Anterior cingulate cortex (tissue), 58 donors: ENCODE results near the gene HACD2.

Experiments used
- DNase-seq, 58 donors: peaks; one replicate each; lab custom pipeline; 2025; lab: John Stamatoyannopoulos, UW

HACD2 gene

DNA sequence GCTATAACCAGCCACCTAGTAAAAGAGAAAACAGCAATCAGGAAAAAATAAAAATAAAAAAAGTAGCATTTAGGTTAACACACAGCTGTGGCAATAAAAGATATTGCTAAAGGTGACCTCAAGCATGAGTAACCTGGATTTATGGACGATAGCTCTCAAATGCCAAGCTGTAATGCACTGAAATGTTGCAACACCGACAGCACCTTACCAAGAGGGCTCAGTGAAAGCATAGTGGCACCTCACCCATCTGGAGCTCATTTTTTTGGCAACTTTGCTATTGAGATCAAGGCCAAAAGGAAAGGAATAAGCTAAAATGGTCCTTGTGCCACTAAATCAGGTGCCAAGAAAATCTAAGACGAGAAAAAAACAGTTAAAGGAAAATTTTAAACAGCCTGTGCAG lies 2.5 kb downstream of the HACD2 start:
- DNase-seq, result no peak

- no peak for DNase-seq
These were observed 8.7 kb downstream of the HACD2 start for GRCh38 chr3:123576122-123576521.

- no peak for DNase-seq
These were observed 12.9 kb downstream of the HACD2 start for GRCh38 chr3:123571973-123572365.

DNA sequence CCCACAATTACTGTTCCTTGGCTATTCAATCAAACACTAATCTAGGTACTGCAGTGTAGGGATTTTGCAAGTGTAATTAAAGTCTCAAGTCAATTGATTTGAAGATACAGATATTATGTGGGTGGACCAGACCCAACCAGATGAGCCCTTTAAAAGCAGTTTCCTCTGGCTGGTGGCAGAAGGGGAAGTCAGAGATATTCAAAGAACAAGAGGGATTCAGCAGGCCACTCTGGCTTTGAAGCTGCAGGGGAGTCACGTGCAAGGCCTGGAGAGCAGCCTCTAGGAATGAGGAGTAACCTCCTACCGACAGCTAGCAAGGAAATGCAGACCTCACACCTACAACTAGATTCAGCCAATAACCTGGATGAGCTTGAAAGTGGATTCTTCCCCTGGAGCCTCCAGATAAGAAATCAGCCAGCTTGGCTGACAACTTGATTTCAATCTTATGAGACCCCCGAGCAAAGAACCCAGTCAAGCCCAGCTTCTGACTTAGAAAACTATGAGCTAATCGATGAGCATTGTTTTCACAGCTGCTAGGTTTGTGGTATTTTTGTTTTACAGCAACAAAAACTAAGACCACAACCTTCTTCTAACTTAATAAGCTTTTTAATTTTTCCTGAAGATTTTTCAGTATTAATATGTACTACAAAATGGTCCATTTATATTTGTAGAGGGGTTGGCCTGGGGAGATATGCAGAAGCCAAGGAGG lies 13.4 kb downstream of the HACD2 start:
- peak in 1 of 58 donors; percentile 14 for DNase-seq

DNA sequence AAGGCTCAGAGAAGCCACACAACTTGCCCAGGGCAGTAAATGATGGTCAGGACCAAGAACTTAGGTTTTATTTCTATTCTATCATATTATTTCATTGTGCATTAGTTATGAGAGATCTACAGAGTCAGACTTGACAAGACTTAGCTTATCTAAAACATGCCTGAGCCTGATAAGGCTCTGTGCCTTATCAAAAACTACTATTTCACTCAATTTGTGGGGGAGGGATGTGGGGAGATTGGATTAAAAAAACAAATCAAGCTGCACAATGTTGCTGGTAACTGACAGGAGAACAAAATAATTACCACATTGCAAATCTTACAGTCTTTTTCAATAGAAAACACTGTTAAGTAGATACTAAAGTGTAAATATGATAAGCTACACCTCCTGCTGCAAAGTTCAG lies 16.0 kb downstream of the HACD2 start:
- no peak for DNase-seq

GRCh38 chr3:123568034-123568433 lies 16.8 kb downstream of the HACD2 start:
- DNase-seq, result peak in 26 of 58 donors; percentile 9 to 79 (median 34)

DNA sequence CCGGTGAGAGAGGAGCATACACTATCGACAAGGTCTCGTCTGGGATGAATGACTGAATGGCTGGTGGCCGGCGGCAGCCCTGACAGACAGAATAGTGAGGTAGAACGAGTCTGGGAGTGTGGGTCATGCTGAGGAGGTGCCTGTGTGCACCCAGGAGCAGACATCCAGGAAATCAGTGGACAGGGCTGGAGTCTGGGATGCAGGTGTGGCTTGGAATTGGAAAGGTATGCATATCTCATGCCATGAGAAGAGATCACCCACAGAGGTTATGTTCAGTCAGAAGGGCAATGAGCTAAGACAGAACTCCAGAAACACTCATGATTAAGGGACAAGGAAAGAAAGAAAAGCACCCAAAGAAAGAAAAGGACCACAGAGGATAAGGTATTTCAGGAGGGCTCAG lies 20.8 kb downstream of the HACD2 start:
- DNase-seq, result no peak

GRCh38 chr3:123562547-123562946 lies 22.3 kb downstream of the HACD2 start:
- no peak for DNase-seq

- DNase-seq, result no peak
These were observed 23.7 kb downstream of the HACD2 start for GRCh38 chr3:123561188-123561587.

DNA sequence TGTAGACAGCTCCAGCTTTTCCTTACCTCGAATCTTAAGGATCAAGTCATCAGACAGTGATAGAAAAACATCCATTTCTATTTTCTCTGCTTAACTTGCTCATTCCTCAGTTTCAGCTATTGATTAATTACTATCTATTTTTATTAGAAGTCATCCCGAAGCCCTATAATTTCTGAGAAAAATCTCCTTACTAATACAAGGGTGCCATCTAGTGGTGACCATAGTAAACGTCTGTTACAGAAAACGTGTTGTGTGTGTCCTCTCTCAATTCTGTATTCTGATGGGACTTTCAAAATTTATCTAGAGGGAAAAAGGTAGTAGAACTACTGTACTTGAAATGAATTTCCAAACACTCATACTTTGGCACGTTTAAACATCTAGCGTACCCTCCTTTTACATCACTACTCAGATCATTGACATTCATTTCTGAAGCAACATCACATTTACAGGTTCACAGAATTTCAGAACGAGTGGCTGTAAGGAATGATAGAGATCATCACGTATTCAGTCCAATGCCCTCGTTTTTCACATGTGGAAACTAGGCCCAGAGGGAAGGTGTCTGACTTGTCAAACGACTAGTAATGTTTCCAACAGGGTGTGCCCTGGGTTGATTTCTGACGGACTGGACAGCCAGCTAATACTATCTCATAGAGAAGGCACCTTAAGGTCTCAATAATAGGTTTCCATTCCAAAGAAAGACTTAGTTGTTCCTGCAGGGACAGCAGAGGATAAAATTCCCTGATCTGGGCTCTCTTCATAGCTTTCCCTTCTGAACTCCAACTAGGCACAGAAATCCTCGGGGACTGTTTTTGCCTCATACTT lies 25.6 kb downstream of the HACD2 start:
- peak in 3 of 58 donors; percentile 14 to 51 (median 39) for DNase-seq

DNA sequence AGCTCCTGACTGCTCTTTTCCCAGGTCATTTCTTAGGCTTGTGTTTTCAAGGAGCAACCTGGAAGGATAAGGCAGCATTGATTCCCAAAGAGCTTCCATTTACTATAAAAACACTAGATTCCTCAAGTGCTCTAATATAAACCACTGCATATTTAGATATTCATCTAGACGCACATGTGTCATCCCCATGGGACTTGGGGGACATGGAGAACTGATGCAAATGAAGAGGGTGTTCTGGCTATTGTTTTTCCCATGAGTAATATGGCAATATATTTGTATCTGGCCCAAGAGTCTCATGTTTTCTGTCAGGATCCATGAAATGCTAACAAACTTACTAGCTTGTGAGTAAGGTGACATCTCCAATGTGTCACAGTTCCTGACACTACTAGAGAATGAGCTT lies 31.3 kb downstream of the HACD2 start:
- no peak for DNase-seq

GRCh38 chr3:123552768-123553167 lies 32.1 kb downstream of the HACD2 start:
- DNase-seq, result no peak

DNA sequence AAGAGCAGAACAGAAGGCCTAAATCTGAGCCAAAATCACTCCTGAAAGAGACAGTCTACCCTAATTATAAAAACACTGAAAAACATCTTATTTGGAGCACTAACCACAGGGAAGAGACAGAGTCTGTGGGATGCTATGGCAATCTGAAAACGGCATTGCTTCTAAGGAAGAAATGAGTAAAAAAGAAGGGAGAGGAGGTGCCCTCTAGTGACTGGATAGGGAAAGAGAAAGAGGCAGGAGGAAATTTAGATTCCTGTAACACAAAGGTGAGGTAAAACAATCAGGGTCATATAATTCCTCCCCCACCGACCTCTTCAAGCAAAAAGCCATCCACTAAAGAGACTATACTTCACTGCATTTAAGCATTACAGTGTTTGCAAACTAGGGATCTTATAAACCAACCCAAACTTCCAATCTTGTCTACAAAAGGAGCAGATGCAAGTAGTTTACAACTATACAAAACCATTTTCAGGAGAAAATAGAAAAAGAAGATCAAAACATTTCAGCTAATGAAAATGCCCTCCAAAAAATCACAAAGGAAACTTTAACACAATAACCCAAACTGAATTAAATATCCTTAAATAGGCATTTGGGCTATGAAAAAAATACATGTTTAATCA lies 32.6 kb downstream of the HACD2 start:
- peak in 2 of 58 donors; percentile 11 to 13 for DNase-seq

- DNase-seq, result no peak
These were observed 36.9 kb downstream of the HACD2 start for GRCh38 chr3:123547881-123548519.

DNA sequence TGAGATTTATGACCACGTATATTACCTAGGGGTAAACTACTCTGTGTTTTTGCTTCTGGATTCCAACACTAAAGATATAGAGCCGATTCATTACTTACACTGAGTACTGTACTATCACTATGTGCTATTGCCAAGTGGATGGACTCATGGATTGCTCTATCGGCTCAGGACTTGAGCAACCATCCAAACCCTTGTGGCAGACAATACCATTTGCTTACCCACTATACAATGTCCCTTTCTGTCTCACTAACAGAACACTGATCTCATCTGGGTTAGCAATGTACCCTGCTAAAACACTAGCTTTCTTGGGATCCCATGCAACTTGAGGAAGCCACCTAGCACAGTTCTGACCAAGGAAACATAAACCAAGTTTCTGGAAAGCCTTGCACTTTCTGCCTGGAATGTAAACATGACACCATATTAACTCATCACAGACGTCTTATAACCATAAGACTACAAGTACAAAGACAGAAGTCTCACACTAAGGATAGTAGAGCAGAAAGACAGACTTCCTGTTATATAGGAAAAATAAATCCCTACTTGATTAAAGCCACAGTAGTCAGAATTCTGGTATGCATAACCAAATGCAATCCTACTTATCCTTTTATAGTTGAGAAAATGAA lies 38.6 kb downstream of the HACD2 start:
- DNase-seq, result no peak

- DNase-seq, result peak in 1 of 58 donors; percentile 45
These were observed 40.9 kb downstream of the HACD2 start for GRCh38 chr3:123543950-123544349.

DNA sequence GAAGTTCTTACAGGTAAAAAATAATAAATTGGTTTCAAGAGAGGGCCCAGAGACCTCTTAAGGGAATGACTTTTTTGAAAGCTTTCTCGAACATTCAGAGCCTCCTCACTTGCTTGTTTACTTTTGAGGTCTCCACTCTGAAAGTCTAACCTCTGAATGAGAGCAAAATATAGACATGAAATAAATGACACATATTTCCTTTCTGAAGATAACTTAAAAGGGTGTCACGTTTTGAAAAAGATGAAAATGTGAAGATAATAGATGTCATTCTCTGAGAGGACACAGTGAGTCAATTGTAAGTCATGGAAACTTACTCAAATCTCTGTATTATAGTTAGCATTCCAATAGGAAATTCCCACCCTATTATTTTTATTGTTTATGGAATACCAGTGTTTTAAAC lies 44.6 kb downstream of the HACD2 start:
- no peak for DNase-seq

DNA sequence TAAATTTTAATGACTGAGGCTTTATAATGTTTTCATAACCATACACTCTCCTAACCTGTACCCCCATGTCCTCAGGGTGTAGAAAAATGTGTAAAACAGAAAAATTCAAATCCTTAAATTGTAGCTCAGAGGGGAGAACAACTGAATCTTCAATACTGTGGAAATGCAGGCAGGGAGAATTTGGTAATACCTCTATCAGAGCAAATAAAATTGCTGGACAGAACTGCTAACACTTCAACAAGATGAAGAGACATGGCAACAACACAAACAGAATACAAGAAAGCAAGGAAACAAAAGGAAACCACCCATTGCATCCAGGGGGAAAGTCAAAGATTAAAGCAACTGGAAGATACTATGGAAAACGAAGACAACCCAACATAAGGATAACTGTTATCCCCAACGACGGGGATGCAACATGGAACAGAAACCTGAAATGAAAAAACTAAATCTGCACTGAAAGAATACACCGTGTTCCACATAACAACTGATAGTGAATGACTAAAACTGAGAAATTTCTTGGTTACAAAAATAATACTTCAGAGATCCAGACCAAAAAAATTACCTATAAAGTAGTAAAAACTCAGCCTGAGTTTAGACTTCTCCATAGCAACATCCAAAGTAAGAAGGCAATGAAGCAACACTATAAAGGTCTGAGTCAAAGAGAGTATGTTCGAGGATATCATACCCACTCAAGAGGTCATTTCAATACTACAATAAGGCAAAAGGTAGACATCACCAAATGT lies 48.5 kb downstream of the HACD2 start:
- no peak for DNase-seq

- no peak for DNase-seq
These were observed 49.3 kb downstream of the HACD2 start for GRCh38 chr3:123535580-123535979.

DNA sequence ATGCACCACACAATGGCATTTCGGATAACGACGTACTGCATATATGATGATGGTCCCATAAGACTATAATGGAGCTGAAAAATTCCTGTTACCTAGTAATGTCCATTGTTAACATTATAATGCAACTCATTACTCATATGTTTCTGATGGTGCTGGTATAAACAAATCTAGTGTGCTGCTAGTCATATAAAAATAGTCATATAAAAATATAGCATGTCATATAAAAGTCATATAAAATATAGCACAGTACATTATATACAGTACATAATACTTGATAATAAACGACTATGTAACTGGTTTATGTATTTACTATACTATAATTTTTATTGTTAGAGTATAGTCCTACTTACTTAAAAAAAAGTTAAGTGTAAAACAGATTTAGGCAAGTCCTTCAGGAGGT lies 50.6 kb downstream of the HACD2 start:
- DNase-seq, result no peak
